Small intestine (tissue), 7 donors: ENCODE data around the gene PXMP4. TPM values are rescaled to one million over a fixed set of nuclear protein-coding genes. Genes with fewer than 3 reads are reported as not detected.
"Not testable (repeated sequence)": the region's sequence is repeated elsewhere in the genome, so short reads cannot be mapped to it uniquely, and the experiment has no call there.

ENCODE experiments used
- DNase-seq, 2 donors: peaks; one replicate each; pipeline versions ENCODE4 v3.0.0 to v3.0.0-alpha.2; 2013
- FAIRE-seq: peaks from 2 replicates; lab custom pipeline; 2012; peaks lifted over from hg19 to GRCh38; lab: Jason Lieb, UNC
- H3K27ac ChIP-seq, 3 donors: one replicate each; pipeline ENCODE4 v1.5.1; 2013; ENCODE audit warnings: low read length in 2 of 3, mild to moderate bottlenecking in 2 of 3, control low read depth in 1 of 3, inconsistent platforms in 1 of 3, low read depth in 1 of 3, moderate library complexity in 1 of 3
- H3K27me3 ChIP-seq, 3 donors: one replicate each; pipeline ENCODE4 v1.6.1; 2013; ENCODE audit warnings: low read length in 3 of 3, inconsistent platforms in 1 of 3; ENCODE audit not compliant: control insufficient read depth in 3 of 3, insufficient read depth in 3 of 3
- H3K36me3 ChIP-seq, 3 donors: one replicate each; pipeline ENCODE4 v1.6.1; 2013; ENCODE audit warnings: low read length in 3 of 3, inconsistent platforms in 1 of 3, low read depth in 1 of 3, mild to moderate bottlenecking in 1 of 3, moderate library complexity in 1 of 3; ENCODE audit not compliant: control insufficient read depth in 3 of 3, insufficient read depth in 2 of 3
- H3K4me1 ChIP-seq, 3 donors: one replicate each; pipeline ENCODE4 v1.6.1; 2013; ENCODE audit warnings: low read length in 2 of 3, inconsistent platforms in 1 of 3, low read depth in 1 of 3, mild to moderate bottlenecking in 1 of 3, moderate library complexity in 1 of 3; ENCODE audit not compliant: control insufficient read depth in 3 of 3, insufficient read depth in 2 of 3
- H3K4me3 ChIP-seq, 3 donors: one replicate each; pipeline ENCODE4 v1.5.1; 2013; ENCODE audit warnings: low read length in 3 of 3, control low read depth in 1 of 3, inconsistent platforms in 1 of 3, low read depth in 1 of 3, mild to moderate bottlenecking in 1 of 3, moderate library complexity in 1 of 3
- H3K9me3 ChIP-seq, 2 donors: one replicate each; pipeline ENCODE4 v1.6.1; 2013; ENCODE audit warnings: low read depth in 1 of 2, low read length in 1 of 2; ENCODE audit not compliant: control insufficient read depth in 2 of 2, insufficient read depth in 1 of 2
- WGBS, 3 donors: extraction: QIAGEN DNeasy Blood & Tissue Kit; methylation state at CpG; one replicate each; pipeline ENCODE4 v1.1.7; 2013; 5-methylcytosine and 5-hydroxymethylcytosine counted together
- polyA plus RNA-seq, 4 donors: library from polyadenylated mRNA; stranded (reverse) in 3 of 4; unstranded in 1 of 4; fragments of 200-250 nt in 3 of 4; fragments of 120-200 nt in 1 of 4; gene quantifications; one replicate each; pipeline versions ENCODE4 v1.2.1 to v1.2.3, GENCODE V29; 2013
- donor health status: healthy with polysubstance abuse.
- donor health status: control.
- donor health status: control.
- donor health status: Bipolar disorder and iron deficiency.
- donor health status: healthy.

PXMP4 gene
- polyA plus RNA-seq, 4 donors: 5.4 to 8.7 (median 7.8) TPM

GRCh38 chr20:33704197-33704924 is 15.7 kb downstream of the PXMP4 start:
- 92 to 94% (median 93%) methylated on average over 11 of the region's 11 CpGs for WGBS, 3 donors
- FAIRE-seq: no peak
- H3K27ac ChIP-seq: no peak overlapping the region

GRCh38 chr20:33703498-33704137 is 16.5 kb downstream of the PXMP4 start:
- FAIRE-seq (no peak), DNase-seq (no peak)
- no peak overlapping the region for H3K4me3 ChIP-seq
- WGBS, 3 donors: 93 to 94% (median 93%) methylated on average over 8 of the region's 8 CpGs
- no peaks in the 10 kb centered on the region for H3K4me1 ChIP-seq
- no peaks in the 10 kb centered on the region for H3K27me3 ChIP-seq
- H3K27ac ChIP-seq: no peak overlapping the region
- peaks cover 0 to 23% (median 3%) of the 10 kb centered on the region in 3 donors for H3K36me3 ChIP-seq
- peaks cover 0 to 4% of the 10 kb centered on the region in 2 donors for H3K9me3 ChIP-seq

More at GRCh38 chr20:33704197-33704924, 15.7 kb downstream of the PXMP4 start:
- no peak for DNase-seq
- H3K36me3 ChIP-seq: peaks cover 0 to 23% (median 3%) of the 10 kb centered on the region in 3 donors
- H3K9me3 ChIP-seq: peaks cover 0 to 4% of the 10 kb centered on the region in 2 donors
- H3K4me3 ChIP-seq: no peak overlapping the region
- no peaks in the 10 kb centered on the region for H3K27me3 ChIP-seq
- no peaks in the 10 kb centered on the region for H3K4me1 ChIP-seq

GRCh38 chr20:33702861-33703260 is 17.2 kb downstream of the PXMP4 start:
- no peak overlapping the region for H3K27ac ChIP-seq
- no peaks in the 10 kb centered on the region for H3K27me3 ChIP-seq
- H3K4me3 ChIP-seq: no peak overlapping the region
- no peaks in the 10 kb centered on the region for H3K4me1 ChIP-seq
- 76 to 83% (median 80%) methylated on average over 5 of the region's 5 CpGs for WGBS, 3 donors
- DNase-seq: no peak
- FAIRE-seq: no peak
- peaks cover 0 to 4% of the 10 kb centered on the region in 2 donors for H3K9me3 ChIP-seq
- H3K36me3 ChIP-seq: peaks cover 0 to 23% (median 3%) of the 10 kb centered on the region in 3 donors

- FAIRE-seq: no peak
- H3K4me1 ChIP-seq: no peaks in the 10 kb centered on the region
- WGBS, 3 donors: 89 to 97% (median 94%) methylated on average over 11 to 27 of the region's 27 CpGs
- H3K36me3 ChIP-seq: peaks cover 0 to 15% (median 0%) of the 10 kb centered on the region in 3 donors
- H3K27me3 ChIP-seq: no peaks in the 10 kb centered on the region
- H3K27ac ChIP-seq: no peak overlapping the region
- H3K9me3 ChIP-seq: peaks cover 0 to 4% of the 10 kb centered on the region in 2 donors
- no peak overlapping the region for H3K4me3 ChIP-seq
- DNase-seq: no peak
These were observed 18.3 kb downstream of the PXMP4 start for GRCh38 chr20:33701629-33702450.

GRCh38 chr20:33700696-33701441 is 19.2 kb downstream of the PXMP4 start:
- 89 to 97% (median 97%) methylated on average over 42 to 44 of the region's 45 CpGs for WGBS, 3 donors
- H3K27me3 ChIP-seq, FAIRE-seq: not testable (repeated sequence)

GRCh38 chr20:33698966-33699365 is 21.1 kb downstream of the PXMP4 start:
- H3K27ac ChIP-seq, FAIRE-seq, H3K27me3 ChIP-seq: not testable (repeated sequence)

More at GRCh38 chr20:33700696-33701441, 19.2 kb downstream of the PXMP4 start:
- H3K9me3 ChIP-seq, H3K27ac ChIP-seq, H3K4me3 ChIP-seq, H3K36me3 ChIP-seq, DNase-seq, H3K4me1 ChIP-seq: not testable (repeated sequence)

GRCh38 chr20:33697129-33697528 is 23.0 kb downstream of the PXMP4 start:
- Histone ChIP-seq H3K36me3 (no peaks in the 10 kb centered on the region), H3K4me3 (no peak overlapping the region), H3K27me3 (no peaks in the 10 kb centered on the region), H3K27ac (peak overlapping the region in 1 of 3 donors; percentile 53), H3K4me1 (no peaks in the 10 kb centered on the region), H3K9me3 (peaks cover 0 to 4% of the 10 kb centered on the region in 2 donors)
- no peak for DNase-seq
- FAIRE-seq: no peak
- WGBS, 3 donors: 67 to 92% (median 84%) methylated on average over 8 of the region's 8 CpGs

More at GRCh38 chr20:33698966-33699365, 21.1 kb downstream of the PXMP4 start:
- not testable (repeated sequence) for H3K36me3 ChIP-seq, H3K4me1 ChIP-seq, DNase-seq, H3K9me3 ChIP-seq, H3K4me3 ChIP-seq
- 96 to 97% (median 97%) methylated on average over 17 to 19 of the region's 27 CpGs for WGBS, 3 donors
